HG03097 (cell line): ENCODE data around the gene USP34.
A peak's percentile ranks its signal among the peaks of the same experiment; 100 is the strongest.
"Not testable (repeated sequence)": the region's sequence is repeated elsewhere in the genome, so short reads cannot be mapped to it uniquely, and the experiment has no call there.

Source experiments
- ATAC-seq: cut with Tn5 transposase; IDR thresholded peaks from one replicate; pipeline ENCODE4 v1.9.1; 2021; ENCODE audit not compliant: unreplicated experiment, low FRiP score

Gene USP34, protein sequence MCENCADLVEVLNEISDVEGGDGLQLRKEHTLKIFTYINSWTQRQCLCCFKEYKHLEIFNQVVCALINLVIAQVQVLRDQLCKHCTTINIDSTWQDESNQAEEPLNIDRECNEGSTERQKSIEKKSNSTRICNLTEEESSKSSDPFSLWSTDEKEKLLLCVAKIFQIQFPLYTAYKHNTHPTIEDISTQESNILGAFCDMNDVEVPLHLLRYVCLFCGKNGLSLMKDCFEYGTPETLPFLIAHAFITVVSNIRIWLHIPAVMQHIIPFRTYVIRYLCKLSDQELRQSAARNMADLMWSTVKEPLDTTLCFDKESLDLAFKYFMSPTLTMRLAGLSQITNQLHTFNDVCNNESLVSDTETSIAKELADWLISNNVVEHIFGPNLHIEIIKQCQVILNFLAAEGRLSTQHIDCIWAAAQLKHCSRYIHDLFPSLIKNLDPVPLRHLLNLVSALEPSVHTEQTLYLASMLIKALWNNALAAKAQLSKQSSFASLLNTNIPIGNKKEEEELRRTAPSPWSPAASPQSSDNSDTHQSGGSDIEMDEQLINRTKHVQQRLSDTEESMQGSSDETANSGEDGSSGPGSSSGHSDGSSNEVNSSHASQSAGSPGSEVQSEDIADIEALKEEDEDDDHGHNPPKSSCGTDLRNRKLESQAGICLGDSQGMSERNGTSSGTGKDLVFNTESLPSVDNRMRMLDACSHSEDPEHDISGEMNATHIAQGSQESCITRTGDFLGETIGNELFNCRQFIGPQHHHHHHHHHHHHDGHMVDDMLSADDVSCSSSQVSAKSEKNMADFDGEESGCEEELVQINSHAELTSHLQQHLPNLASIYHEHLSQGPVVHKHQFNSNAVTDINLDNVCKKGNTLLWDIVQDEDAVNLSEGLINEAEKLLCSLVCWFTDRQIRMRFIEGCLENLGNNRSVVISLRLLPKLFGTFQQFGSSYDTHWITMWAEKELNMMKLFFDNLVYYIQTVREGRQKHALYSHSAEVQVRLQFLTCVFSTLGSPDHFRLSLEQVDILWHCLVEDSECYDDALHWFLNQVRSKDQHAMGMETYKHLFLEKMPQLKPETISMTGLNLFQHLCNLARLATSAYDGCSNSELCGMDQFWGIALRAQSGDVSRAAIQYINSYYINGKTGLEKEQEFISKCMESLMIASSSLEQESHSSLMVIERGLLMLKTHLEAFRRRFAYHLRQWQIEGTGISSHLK (N-terminal part only)

DNA sequence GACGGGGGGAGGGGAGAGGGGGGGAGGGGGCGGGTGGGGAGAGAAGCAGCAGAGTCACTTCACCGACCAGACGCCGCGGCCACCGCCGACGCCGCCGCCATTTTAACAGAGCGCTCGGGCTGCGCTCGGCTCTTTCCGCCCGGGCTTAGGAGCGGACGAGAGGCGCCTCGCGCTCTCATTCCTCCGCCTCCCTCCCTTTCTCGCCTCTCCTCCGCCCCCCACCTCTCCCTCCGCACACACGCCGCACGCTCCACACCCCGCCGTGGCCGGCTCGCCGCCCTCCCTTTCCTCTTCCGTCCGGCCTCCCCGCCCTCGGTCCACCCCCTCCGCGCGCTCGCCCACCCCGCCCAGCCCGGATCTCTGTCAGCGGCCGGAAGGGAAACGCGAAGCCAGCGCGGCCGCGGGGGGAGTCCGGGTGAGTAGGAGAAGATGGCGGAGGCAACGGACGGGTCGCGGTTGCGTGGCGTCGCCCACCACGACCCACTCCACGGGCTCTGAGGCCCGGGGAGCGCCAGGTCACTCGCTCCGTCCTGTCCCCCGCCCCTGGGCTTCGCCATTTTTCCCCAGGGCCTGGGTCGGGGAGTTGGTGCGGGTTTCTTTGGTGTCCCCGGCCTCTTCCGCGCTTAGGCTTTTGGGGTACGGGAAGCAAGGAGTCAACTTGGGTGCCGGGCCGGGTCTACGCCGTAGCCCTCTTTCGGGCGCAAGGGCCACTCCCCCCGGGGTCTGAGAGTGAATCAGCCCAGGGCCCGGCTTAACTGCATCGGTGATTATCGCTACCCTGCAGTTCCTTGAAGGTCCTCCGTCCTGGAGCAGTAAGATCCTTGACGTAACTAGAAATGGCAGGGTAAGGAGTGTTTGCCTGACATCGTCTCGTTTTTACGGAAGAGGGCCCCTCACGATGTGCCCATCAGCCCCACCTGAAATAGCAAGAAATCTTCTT, at the start of gene USP34:
USP34 (minus strand) TSS at position 123 of the 940 bp plus-strand sequence. CDS start 395 bp downstream, outside the sequence.
- peak; percentile 73 for ATAC-seq

DNA sequence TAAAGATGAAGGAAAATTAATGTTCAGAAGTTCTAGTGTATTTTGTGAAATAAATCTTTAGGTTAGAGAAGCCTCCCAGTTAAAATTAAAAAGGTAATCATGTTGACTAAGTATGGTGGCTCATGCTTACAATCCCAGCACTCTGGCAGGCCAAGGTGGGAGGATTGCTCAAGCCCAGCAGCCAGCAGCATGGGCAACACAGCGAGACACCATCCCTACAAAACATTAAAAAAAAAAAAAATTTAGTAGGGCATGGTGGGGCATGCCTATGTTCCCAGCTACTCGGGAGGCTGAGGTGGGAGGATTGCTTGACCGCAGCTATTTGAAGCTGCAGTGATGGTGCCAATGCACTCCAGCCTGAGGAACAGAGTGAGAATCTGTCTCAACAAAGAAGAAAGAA, 49.4 kb upstream of the USP34 start:
- no peak for ATAC-seq

DNA sequence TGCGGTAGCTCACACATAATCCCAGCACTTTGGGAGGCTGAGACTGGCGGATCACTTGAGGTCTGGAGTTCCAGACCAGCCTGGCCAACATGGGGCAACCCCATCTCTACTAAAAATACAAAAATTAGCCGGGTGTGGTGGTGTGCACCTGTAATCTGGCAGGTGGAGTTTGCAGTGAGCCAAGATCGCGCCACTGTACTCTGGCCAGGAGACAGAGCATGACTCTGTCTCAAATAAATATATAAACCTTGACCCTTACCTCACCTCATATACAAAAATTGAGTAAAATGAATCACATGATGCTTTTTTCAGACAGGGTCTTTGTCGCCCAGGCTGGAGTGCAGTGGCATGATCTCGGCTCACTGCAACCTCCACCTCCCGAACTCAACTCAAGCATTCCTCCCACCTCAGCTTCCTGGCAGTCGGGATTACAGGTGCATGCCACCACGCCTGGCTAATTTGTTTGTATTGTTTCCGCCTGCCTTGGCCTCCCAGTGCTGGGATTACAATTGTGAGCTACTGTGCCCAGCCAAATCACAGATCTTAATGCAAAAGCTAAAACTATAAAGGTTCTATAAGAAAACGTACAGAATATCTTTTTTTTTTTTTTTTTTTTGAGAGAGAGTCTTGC, 42.0 kb upstream of the USP34 start:
- no peak for ATAC-seq

DNA sequence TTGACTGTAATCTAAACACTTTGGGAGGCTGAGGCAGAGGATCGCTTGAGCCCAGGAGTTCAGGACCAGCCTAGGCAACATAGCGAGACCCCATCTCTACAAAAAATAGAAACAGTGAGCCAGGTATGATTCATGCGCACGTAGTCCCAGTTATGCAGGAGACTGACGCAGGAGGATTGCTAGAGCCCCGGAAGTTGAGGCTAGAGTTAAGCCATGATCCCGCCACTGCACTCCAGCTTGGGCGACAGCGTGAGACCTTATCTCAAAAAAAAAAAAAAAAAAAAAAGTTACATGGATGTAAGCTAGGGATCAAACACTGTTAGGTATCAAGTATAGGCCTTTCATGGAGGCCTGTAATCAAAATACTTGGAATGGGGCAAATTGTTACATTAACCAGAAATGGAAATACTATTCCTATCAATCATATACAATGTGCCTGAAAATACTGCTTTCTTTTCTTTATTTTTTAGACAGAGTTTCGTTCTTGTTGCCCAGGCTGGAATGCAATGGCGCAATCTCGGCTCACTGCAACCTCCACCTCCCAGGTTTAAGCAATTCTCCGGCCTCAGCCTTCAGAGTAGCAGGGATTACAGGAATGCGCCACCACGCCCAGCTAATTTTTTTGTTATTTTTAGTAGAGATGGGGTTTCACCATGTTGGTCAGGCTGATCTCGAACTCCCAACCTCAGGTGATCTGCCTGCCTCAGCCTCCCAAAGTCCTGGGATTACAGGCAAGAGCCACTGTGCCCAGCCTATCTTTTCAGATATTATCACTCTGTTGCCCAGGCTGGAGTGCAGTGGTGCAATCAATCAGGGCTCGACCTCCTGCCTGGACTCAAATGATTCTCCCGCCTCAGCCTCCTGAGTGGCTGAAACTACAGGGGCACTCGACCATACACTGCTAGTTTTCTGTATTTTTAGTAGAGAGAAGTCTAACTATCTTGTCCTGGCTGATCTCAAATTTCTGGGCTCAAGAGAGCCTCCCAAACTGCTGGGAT, 40.1 kb upstream of the USP34 start:
- no peak for ATAC-seq

DNA sequence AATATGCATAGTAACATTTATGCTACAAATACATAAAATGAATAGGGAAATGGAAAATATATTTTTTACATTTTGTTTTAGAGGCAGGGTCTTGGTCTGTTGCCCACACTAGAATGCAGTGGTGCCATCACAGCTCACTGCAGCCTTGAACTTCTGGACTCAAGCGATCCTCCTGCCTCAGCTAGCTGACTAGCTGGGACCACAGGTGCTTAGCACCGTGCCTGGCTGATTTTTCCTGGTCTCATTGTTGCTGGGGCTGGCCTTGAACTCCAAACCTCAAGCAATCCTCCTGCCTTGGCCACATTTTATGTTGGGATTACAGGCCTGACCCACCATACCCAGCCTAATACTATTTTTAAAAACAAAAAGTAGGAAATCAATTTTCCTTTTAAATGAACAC, 34.1 kb upstream of the USP34 start:
- ATAC-seq = no peak

DNA sequence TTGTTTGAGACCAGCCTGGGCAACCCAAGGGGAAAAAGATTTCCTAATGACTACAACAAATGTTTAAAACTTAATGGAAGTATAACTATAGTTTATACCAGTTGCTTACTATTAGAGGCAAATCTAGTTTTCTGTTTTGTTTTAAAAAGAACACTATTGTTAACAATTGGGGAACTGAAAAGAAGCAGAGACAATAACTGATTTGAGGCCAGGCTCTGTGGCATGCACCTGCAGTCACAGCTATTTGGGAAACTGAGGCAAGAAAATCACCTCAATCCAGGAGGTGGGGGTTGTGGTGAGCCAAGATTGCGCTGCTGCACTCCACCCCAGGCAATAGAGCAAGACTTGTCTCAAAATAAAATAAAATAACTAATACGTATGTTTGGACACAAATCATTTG, 28.2 kb upstream of the USP34 start:
- no peak for ATAC-seq

DNA sequence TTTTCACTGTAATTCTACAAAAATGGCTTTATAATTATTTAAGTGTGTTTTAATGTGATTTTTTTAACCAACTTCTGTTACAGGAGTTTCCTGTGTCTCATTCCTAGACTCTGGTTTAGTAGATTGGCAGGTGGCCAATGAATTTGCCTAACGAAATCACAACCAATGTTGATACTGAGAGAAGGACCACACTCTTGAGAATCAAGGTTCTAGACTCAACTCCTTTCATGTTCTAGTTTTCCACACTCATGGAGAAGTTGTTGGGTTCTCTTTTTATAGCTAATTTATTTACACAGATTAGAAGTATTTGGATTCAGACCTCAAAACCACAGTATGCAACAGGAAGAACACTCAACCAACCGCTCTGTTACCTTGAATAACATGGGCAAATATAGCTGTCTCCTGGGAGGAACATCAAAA, 22.6 kb upstream of the USP34 start:
- ATAC-seq = no peak

DNA sequence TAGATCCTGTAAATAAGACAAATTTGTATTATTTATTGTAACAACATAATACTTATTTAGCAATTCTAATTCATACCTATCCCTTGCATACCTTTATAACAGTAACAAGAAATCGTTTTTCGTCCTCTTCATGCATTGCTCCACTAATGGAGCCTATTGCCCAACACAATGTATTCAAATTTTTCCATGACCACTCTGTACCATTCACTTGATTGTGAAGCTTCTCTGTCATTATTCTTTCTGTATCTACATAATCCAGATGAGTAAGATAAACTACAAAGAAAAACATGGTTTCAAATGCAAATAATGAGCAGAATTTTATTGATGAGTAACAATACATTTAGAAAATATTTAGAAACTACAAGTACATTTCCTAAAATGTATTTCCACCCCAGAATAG, 21.6 kb upstream of the USP34 start:
- ATAC-seq = no peak

DNA sequence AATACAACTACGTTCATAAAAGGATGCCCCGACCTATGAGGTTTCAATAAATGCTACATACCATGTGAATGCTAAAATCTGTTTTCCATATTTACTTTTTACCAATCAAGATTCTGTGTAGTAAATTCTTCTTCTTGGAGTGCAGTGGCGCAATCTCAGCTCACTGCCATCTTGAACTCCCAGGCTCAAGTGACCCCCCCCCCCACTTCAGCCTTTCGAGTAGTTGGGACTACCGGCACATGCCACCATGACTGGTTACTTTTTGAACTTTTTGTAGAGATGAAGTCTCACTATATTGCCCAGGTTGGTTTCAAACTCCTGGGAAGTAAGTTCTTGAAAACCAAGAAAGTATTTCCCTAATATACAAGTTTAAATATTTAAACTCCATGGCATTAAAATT, 14.4 kb upstream of the USP34 start:
- ATAC-seq = no peak

DNA sequence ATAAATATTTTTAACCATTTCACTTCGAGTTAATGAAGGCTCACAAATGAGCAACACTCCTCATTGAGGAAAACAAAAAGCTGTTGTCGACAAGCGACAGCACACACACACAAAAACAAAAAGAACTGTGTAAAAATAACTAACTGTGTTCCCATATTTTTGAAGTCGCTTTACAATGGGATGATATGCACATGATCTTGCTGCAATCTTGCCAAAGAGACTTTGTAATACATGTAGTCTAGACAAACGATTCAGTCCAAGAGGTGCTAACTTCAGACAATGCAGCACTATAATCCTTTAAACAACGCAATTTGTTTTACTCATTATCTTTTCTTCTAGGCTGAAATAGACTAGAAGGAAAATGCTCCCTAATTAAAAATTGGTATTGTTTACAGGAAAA, 7.2 kb upstream of the USP34 start:
- no peak for ATAC-seq

DNA sequence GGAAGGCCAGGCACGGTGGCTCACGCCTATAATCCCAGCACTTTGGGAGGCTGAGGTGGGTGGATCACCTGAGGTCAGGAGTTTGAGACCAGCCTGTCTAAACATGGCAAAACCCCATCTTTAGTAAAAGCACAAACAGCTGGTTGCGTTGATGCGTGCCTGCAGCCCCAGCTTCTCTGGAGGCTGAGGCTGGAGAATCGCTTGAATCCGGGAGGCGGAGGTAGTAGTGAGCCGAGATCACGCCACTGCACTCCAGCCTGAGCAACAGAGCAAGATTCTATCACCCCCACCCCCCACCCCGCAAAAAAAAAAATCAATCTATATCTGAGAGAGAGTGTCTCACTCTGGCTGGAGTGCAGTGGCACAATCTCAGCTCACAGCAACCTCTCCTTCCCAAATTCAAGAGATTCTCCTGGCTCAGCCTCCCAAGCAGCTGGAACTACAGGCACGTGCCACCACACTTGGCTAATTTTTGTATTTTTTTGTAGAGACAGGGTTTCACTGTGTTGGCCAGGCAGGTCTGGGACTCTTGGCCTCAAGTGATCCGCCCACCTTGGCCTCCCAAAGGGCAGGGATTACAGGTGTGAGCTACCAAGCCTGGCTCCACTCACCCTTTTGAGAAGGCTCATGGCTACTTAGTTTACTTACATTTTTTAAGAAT, 6.2 kb upstream of the USP34 start:
- ATAC-seq = not testable (repeated sequence)

DNA sequence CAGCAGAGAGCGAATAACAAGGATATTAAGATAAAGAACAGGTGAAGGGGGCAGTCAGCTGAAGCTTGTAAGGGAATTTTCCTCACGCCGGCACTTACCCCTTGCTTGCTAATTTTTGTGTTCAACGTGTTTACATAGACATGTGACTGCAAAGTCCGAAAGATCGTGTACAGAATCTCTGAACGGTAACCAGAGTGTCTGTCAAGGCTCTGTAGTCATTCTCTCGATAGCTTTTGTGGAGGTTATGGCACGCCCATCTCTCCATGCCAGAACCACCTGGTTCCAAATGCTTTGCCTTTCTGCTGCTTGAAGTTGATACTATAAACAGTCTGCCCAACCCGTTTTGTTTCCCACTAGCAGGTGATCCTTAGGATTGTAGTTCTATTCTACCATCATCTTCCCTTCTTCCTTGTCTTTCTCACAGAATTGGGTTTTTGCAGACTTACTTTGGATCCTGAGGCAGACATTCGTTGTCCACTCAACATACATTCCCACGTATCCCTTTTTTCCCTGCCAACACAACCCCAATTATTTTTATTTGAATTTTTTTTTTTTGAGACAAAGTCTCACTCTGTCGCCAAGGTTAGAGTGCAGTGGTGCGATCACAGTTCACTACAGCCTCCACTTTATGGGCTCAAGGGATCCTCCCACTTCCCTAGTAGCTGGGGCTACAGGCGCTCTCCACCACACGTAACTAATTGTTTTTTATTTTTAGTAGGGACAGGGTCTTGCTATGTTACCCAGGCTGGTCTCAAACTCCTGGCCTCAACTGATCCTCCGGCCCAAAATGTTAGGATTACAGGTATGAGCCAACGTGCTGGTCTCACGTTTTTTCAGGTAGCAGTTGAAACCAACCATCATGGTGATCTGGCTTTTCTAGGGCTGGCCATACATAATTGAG, 1.3 kb upstream of the USP34 start:
- peak; percentile 18 for ATAC-seq

DNA sequence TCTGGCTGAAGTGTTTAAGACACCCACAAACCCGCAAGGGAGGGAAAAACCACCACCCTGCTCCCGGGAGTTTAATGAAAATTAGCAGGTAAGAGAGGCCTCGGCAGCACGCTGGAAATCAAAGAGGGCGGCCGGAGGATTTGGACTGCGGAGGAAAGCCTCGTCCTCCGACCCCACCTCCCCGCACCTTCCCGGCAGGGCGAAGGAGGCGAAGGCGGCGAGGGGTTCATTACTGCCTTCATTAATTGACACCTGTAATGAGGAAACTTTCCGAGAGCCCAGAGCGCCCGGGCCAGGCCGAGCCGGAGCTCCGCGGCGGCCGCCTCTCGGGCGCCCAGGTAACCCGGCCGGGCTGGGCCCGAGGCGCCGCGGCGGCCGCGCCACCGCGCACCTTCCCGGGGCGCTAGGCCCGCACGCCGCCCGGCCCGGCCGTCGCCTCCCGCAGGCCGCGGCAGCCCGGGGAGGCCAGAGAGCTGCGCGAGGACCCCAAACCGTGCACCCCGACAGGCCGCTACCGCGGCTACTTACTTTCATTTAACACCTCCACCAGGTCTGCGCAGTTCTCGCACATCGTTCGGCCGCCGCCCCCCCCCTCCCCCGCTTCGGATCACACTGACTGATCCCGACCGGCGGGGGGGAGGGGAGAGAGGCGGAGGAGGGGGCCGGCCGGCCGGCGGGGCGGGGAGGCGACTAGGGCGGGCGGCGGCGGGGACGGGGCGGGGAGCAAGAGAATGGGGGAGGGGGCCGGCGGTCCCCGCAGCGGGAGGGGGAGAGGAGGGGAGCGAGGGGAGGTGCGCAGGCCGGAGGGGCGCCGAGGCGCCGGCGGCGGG, 550 bp downstream of the USP34 start:
- peak; percentile 23 for ATAC-seq

DNA sequence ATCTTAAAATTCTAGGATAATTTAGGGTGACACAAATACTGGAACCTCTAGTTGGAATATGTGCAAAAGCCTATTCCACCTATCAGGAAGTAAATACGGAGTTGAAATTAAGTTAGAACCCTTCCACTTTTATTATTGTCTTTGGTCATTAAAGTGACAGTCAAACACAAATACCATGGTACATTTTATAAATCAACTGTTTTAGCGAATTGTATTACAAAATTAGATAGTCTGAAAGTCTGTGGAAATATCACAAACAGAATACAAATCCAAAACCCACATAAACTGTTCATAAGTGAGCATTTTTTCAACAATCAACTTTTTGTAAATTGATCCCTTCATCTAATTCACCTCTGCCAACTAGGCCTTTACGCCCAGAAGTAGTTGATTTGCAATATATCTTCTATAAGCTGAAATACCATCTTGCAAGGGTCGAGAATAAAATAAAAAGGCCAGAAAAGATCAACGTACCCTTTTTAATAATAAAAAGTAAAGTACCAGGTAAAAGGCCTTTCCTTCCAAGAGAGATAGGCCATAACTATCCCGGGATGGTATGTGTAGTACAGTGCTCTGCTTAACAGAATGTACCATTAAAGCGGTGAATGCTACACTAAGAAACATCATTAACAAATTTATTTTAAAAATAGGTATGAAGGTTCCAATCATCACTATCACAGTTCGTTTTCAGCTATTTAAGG, 1.3 kb downstream of the USP34 start:
- ATAC-seq = no peak

DNA sequence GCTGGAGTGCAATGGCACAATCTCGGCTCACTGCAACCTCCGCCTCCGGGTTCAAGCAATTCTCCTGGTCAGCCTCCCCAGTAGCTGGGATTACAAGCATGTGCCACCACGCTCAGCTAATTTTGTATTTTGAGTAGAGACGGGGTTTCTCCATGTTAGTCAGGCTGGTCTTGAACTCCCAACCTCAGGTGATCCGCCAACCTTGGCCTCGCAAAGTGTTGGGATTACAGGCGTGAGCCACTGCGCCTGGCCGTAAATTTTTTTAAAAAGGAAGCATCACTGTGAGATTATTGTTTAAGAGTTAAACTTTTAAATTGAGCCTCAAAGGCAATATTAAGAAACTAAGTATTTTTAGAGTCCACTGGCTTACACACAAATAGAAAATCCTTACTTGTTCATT, 2.7 kb downstream of the USP34 start:
- not testable (repeated sequence) for ATAC-seq
